GM21528 (cell line): ENCODE measurements around the gene LILRB3.
"Not testable (repeated sequence)": the region's sequence is repeated elsewhere in the genome, so short reads cannot be mapped to it uniquely, and the experiment has no call there.

Source experiments
- ATAC-seq: cut with Tn5 transposase; IDR thresholded peaks from one replicate; pipeline ENCODE4 v1.9.1; 2021; ENCODE audit warnings: mild to moderate bottlenecking, moderate library complexity; ENCODE audit not compliant: unreplicated experiment, low FRiP score

The LILRB3 gene

GRCh38 chr19:54171736-54172431 lies 50.9 kb downstream of the LILRB3 start:
- ATAC-seq, result not testable (repeated sequence)

GRCh38 chr19:54169149-54169740 lies 53.6 kb downstream of the LILRB3 start:
- no peak for ATAC-seq

GRCh38 chr19:54168174-54168917 lies 54.5 kb downstream of the LILRB3 start:
- ATAC-seq, result no peak
